ENCODE data around the gene AANAT. TPM values are rescaled to one million over a fixed set of nuclear protein-coding genes. Genes with fewer than 3 reads are reported as not detected.
A peak's percentile ranks its signal among the peaks of the same experiment; 100 is the strongest.
"Not testable (repeated sequence)": the region's sequence is repeated elsewhere in the genome, so short reads cannot be mapped to it uniquely, and the experiment has no call there.

AANAT gene
- total RNA-seq, 4 donors from 2014 or later, result not detected

DNA sequence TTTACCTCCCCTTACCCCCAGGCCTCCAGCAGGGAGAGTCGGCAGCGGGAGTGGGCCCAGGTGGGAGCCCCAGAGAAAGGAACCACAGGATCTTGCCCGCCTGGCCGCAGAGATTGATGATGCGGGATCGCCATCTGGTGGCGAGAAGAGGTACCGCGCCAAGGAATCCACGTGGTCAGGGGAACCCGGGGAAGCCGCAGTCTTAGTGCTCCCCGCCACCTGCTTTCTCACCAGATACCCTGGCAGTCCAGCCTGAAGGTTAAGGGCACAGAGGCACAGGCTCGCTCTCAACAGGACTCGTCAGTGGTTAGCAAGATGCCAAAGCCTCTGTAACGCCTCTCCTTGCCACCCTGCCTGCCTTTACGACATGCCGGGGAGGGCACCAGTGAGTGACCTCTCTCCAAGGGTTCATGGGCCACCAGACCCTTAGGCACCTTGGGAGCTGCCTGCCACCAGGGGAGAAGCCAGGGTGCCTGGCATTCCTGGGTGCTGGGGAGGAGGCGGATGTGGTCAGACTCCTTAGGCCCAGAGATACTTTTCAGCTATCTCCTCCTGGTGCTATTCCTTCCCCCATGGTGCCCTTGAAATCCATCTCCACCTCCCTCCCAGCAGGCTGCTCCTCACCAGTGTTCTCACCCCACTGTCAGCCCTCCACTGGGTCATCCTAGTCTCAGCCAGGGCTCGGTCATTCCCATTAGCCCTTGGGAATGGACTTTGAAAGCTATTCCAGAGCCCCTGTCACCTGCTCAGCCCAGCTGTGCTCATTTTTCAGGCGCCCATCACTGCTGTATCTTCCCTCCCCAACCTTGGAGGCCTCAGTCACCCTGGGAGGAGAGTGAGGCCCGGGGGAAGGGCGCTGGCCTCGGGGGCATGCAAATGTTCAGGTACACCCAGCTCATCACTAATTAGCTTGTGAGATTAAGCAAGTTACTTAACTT lies 39.3 kb downstream of the AANAT start:
- Histone ChIP-seq H3K4me1 (no peaks in the 10 kb centered on the region), H3K36me3 (no peaks in the 10 kb centered on the region), H3K4me3 (no peak overlapping the region), H3K9me3 (no peaks in the 10 kb centered on the region), H3K27me3 (no peaks in the 10 kb centered on the region), H3K27ac (no peak overlapping the region)
- intact Hi-C loops (cut with DNase I; ENCODE audit: low total_unique reads), result loop anchor here (2.0 kb wide), 1 partner anchor 40 kb away; the partner anchor contains the start of gene AANAT
- TF ChIP-seq POLR2A (IDR thresholded peaks at IDR 0.05), result no peak
- TF ChIP-seq, protein P1, sequence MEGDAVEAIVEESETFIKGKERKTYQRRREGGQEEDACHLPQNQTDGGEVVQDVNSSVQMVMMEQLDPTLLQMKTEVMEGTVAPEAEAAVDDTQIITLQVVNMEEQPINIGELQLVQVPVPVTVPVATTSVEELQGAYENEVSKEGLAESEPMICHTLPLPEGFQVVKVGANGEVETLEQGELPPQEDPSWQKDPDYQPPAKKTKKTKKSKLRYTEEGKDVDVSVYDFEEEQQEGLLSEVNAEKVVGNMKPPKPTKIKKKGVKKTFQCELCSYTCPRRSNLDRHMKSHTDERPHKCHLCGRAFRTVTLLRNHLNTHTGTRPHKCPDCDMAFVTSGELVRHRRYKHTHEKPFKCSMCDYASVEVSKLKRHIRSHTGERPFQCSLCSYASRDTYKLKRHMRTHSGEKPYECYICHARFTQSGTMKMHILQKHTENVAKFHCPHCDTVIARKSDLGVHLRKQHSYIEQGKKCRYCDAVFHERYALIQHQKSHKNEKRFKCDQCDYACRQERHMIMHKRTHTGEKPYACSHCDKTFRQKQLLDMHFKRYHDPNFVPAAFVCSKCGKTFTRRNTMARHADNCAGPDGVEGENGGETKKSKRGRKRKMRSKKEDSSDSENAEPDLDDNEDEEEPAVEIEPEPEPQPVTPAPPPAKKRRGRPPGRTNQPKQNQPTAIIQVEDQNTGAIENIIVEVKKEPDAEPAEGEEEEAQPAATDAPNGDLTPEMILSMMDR (IDR thresholded peaks at IDR 0.05), result peak; percentile 88 to 98 (median 93)
- DNase-seq, result peak; percentile 77 to 86

- H3K4me3 ChIP-seq; H3K27me3 ChIP-seq; H3K36me3 ChIP-seq; DNase-seq; intact Hi-C loops (cut with DNase I; ENCODE audit: low total_unique reads); H3K4me1 ChIP-seq; H3K9me3 ChIP-seq; H3K27ac ChIP-seq: not testable (repeated sequence)
These were observed 41.2 kb downstream of the AANAT start for GRCh38 chr17:76508472-76509063.

- H3K4me3 ChIP-seq, result no peak overlapping the region
- peaks cover 0 to 2% of the 10 kb centered on the region in 2 donors for H3K4me1 ChIP-seq
- no peak overlapping the region for H3K27ac ChIP-seq
- no peaks in the 10 kb centered on the region for H3K36me3 ChIP-seq
- no peaks in the 10 kb centered on the region for H3K27me3 ChIP-seq
- no peak for TF ChIP-seq POLR2A (IDR thresholded peaks at IDR 0.05)
- TF ChIP-seq, protein P1 (IDR thresholded peaks at IDR 0.05), result no peak
- H3K9me3 ChIP-seq, result no peaks in the 10 kb centered on the region
- intact Hi-C loops (cut with DNase I; ENCODE audit: low total_unique reads), result no loop called here
- DNase-seq, result no peak
These were observed 43.4 kb downstream of the AANAT start for GRCh38 chr17:76510831-76511244.

DNA sequence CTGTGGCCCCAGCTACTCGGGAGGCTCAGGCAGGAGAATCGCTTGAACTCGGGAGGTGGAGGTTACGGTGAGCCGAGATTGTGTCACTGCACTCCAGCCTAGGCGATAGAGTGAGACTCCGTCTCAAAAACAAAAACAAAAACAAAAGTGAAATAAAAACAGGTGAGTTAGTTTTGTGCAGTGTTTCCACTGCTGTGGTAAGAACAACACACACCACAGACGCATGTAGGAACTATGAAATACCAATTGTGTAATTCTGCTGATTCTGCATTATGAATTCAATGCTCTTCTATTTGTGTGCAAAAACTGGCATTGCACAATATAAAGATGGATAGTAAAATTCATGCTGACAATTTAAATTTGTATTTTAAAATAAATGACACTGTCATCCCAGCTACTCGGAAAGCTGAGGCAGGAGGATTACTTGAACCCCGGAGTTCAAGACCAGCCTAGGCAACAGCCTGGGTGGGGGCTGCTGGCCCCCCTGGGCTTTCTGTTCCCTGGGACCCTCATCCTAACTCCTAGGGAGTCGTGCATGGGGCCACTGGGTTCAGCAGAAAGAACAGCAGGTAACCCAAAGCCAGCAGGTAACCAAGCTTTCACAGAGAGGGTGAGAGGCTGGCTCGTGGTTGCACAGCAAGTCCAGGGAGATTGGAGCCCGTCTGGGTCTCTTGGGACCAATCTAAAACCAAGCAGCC lies 44.4 kb downstream of the AANAT start:
- intact Hi-C loops (cut with DNase I; ENCODE audit: low total_unique reads), result no loop called here
- DNase-seq, result no peak
- Histone ChIP-seq H3K4me3 (no peak overlapping the region), H3K36me3 (no peaks in the 10 kb centered on the region), H3K4me1 (peaks cover 0 to 4% of the 10 kb centered on the region in 2 donors), H3K9me3 (no peaks in the 10 kb centered on the region), H3K27ac (no peak overlapping the region), H3K27me3 (no peaks in the 10 kb centered on the region)
- TF ChIP-seq, protein P1 (IDR thresholded peaks at IDR 0.05), result no peak
- TF ChIP-seq POLR2A (IDR thresholded peaks at IDR 0.05), result no peak

GRCh38 chr17:76512366-76513305 lies 45.2 kb downstream of the AANAT start:
- H3K4me1 ChIP-seq, result peaks cover 0 to 4% of the 10 kb centered on the region in 2 donors
- no peaks in the 10 kb centered on the region for H3K9me3 ChIP-seq
- intact Hi-C loops (cut with DNase I; ENCODE audit: low total_unique reads), result no loop called here
- DNase-seq, result no peak
- no peaks in the 10 kb centered on the region for H3K27me3 ChIP-seq
- TF ChIP-seq POLR2A (IDR thresholded peaks at IDR 0.05), result no peak
- TF ChIP-seq, protein P1 (IDR thresholded peaks at IDR 0.05), result no peak
- no peak overlapping the region for H3K27ac ChIP-seq
- H3K4me3 ChIP-seq, result no peak overlapping the region
- H3K36me3 ChIP-seq, result no peaks in the 10 kb centered on the region

All from uterus (tissue), 4 donors.